ENCODE measurements around the gene PRR35. TPM values are rescaled to one million over a fixed set of nuclear protein-coding genes. Genes with fewer than 3 reads are reported as not detected.

Gene PRR35
- total and polyA plus RNA-seq, 2 of the 4 experiments (the other 2 are of a cell fraction), result not detected

DNA sequence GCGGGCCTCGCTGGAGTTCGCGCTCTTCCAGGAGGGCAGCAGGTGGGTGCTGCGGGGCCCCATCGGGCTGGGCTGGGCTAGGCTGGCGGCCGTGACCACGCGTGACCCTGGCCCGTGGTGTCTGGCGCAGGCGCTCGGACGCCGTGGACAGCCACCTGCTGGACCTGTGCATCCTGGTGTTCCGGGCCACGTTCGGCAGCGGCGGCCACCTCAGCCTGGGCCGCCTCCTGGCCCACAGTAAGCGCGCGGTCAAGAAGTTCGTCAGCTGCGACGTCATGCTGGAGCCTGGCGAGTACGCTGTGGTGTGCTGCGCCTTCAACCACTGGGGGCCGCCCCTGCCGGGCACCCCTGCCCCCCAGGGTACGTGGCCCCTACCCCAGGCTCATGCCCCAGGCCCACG lies 8.0 kb upstream of the PRR35 start:
- H3K4me3 ChIP-seq (ENCODE audit: insufficient read depth, low read depth, low read length), result no peak overlapping the region
- ChIA-PET CTCF (no interaction called here), POLR2A (ENCODE audit: unreplicated experiment) (no interaction called here)
- TF ChIP-seq, protein P1, sequence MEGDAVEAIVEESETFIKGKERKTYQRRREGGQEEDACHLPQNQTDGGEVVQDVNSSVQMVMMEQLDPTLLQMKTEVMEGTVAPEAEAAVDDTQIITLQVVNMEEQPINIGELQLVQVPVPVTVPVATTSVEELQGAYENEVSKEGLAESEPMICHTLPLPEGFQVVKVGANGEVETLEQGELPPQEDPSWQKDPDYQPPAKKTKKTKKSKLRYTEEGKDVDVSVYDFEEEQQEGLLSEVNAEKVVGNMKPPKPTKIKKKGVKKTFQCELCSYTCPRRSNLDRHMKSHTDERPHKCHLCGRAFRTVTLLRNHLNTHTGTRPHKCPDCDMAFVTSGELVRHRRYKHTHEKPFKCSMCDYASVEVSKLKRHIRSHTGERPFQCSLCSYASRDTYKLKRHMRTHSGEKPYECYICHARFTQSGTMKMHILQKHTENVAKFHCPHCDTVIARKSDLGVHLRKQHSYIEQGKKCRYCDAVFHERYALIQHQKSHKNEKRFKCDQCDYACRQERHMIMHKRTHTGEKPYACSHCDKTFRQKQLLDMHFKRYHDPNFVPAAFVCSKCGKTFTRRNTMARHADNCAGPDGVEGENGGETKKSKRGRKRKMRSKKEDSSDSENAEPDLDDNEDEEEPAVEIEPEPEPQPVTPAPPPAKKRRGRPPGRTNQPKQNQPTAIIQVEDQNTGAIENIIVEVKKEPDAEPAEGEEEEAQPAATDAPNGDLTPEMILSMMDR (conservative IDR thresholded peaks at IDR 0.05; ENCODE audit: low read depth, low read length), result no peak
- no peak for TF ChIP-seq BHLHE40 (IDR thresholded peaks at IDR 0.05; ENCODE audit: low read depth, low read length)
- TF ChIP-seq, protein P2, sequence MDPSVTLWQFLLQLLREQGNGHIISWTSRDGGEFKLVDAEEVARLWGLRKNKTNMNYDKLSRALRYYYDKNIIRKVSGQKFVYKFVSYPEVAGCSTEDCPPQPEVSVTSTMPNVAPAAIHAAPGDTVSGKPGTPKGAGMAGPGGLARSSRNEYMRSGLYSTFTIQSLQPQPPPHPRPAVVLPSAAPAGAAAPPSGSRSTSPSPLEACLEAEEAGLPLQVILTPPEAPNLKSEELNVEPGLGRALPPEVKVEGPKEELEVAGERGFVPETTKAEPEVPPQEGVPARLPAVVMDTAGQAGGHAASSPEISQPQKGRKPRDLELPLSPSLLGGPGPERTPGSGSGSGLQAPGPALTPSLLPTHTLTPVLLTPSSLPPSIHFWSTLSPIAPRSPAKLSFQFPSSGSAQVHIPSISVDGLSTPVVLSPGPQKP (IDR thresholded peaks at IDR 0.05; ENCODE audit: borderline replicate concordance, low read depth, low read length), result no peak
- TF ChIP-seq FOS (IDR thresholded peaks at IDR 0.05; ENCODE audit: low read depth, low read length), result no peak
- no peak for TF ChIP-seq RAD21 (IDR thresholded peaks at IDR 0.05; ENCODE audit: low read length)
- TF ChIP-seq CEBPB (IDR thresholded peaks at IDR 0.05; ENCODE audit: low read depth, low read length), result no peak
- no peak for TF ChIP-seq MAFK (IDR thresholded peaks at IDR 0.05; ENCODE audit: low read depth, low read length)
- no peak for TF ChIP-seq NFE2L2 (IDR thresholded peaks at IDR 0.05; ENCODE audit: low read depth, low read length)
- no peak for TF ChIP-seq RCOR1 (IDR thresholded peaks at IDR 0.05; ENCODE audit: insufficient replicate concordance, low read length)
- TF ChIP-seq RFX5 (IDR thresholded peaks at IDR 0.05; ENCODE audit: low read depth, low read length), result no peak
- TF ChIP-seq MXI1 (IDR thresholded peaks at IDR 0.05; ENCODE audit: borderline replicate concordance, low read depth, low read length), result no peak
- TF ChIP-seq SMC3 (IDR thresholded peaks at IDR 0.05; ENCODE audit: low read depth, low read length), result no peak
- no peak for TF ChIP-seq CHD1 (IDR thresholded peaks at IDR 0.05; ENCODE audit: low read depth, low read length)
- no peak for TF ChIP-seq POLR2A (IDR thresholded peaks at IDR 0.05; ENCODE audit: low read depth, low read length)
- no peak for TF ChIP-seq MAZ (IDR thresholded peaks at IDR 0.05; ENCODE audit: borderline replicate concordance, low read depth, low read length)
- TF ChIP-seq, protein P3, sequence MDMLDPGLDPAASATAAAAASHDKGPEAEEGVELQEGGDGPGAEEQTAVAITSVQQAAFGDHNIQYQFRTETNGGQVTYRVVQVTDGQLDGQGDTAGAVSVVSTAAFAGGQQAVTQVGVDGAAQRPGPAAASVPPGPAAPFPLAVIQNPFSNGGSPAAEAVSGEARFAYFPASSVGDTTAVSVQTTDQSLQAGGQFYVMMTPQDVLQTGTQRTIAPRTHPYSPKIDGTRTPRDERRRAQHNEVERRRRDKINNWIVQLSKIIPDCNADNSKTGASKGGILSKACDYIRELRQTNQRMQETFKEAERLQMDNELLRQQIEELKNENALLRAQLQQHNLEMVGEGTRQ (IDR thresholded peaks at IDR 0.05; ENCODE audit: low read depth, low read length), result no peak
- H3K27me3 ChIP-seq (ENCODE audit: control insufficient read depth, insufficient read depth, low read length), result no peaks in the 10 kb centered on the region
- no peak for ATAC-seq (ENCODE audit: low read depth)
- no peak overlapping the region for H2BK5ac ChIP-seq (ENCODE audit: low read depth, low read length, poor library complexity, severe bottlenecking)
- H3K9ac ChIP-seq (ENCODE audit: low read depth, low read length), result no peak overlapping the region
- no peak for DNase-seq
- H3K27ac ChIP-seq (ENCODE audit: insufficient read depth, low read length), result no peak overlapping the region
- no TSS peak for BruUV-seq (replicated peaks)
- no peak overlapping the region for H3K23ac ChIP-seq (ENCODE audit: low read depth, low read length)
- no peak overlapping the region for H4K8ac ChIP-seq (ENCODE audit: low read depth in 2 of 2, low read length in 2 of 2)
- H3K4me2 ChIP-seq (ENCODE audit: low read depth, low read length), result no peak overlapping the region
- H2BK20ac ChIP-seq (ENCODE audit: low read depth, low read length), result no peak overlapping the region
- H4K20me1 ChIP-seq (ENCODE audit: insufficient read depth, low read length), result peaks cover 4% of the 10 kb centered on the region; the same call in 1 of the 2 replicates
- H3K79me1 ChIP-seq (ENCODE audit: low read depth in 1 of 2, low read length in 2 of 2), result peaks cover 0 to 3% of the 10 kb centered on the region in 2 experiments; a peak in 1 of 4 replicates
- in situ Hi-C loops (cut with MboI; ENCODE audit: low sequenced_read_pairs), result no loop called here
- H4K91ac ChIP-seq (ENCODE audit: insufficient read depth, low read depth, low read length), result no peak overlapping the region
- H3K9me3 ChIP-seq (ENCODE audit: control insufficient read depth, insufficient read depth, low read length), result no peaks in the 10 kb centered on the region
- no peak overlapping the region for H3K56ac ChIP-seq (ENCODE audit: extremely low read depth, insufficient read depth, low read length)
- H3K4ac ChIP-seq (ENCODE audit: low read depth, low read length), result no peak overlapping the region
- no peak overlapping the region for H3K18ac ChIP-seq (ENCODE audit: low read depth, low read length)
- dilution Hi-C loops (cut with HindIII; ENCODE audit: low sequenced_read_pairs, unreplicated experiment), result no loop called here
- H2AK5ac ChIP-seq (ENCODE audit: low read depth, low read length), result no peak overlapping the region
- 98% methylated on average over 10 of the region's 35 CpGs; no CpG with 5 or more reads in 1 of the 2 experiments for WGBS, 2 experiments (ENCODE audit: extremely low coverage in 2 of 2, insufficient read length in 1 of 2)
- H2BK120ac ChIP-seq (ENCODE audit: low read depth, low read length), result no peak overlapping the region
- H3K14ac ChIP-seq (replicated peaks; ENCODE audit: low read depth, low read length), result no peak overlapping the region
- H2AFZ ChIP-seq (replicated peaks; ENCODE audit: low read length, poor library complexity), result no peak overlapping the region
- no peak overlapping the region for H2AK9ac ChIP-seq (replicated peaks; ENCODE audit: low read depth, low read length, poor library complexity)
- H3K4me1 ChIP-seq (ENCODE audit: control insufficient read depth, insufficient read depth, low read length), result 0 out of 2 replicates have a peak, but pooled peaks cover 3% of the 10 kb centered on the region
- intact Hi-C loops (cut with micrococcal nuclease), result no loop called here
- no peak overlapping the region for H2BK15ac ChIP-seq (ENCODE audit: low read depth, low read length)
- H4K5ac ChIP-seq (ENCODE audit: low read depth, low read length), result no peak overlapping the region
- no peaks in the 10 kb centered on the region for H3K9me1 ChIP-seq (ENCODE audit: insufficient read depth, low read length)
- peaks cover 31% of the 10 kb centered on the region for H3K36me3 ChIP-seq (ENCODE audit: control insufficient read depth, insufficient read depth, low read length)
